CD14-positive monocyte (primary cell): ENCODE data around the gene RETREG1. TPM values are rescaled to one million over a fixed set of nuclear protein-coding genes. Genes with fewer than 3 reads are reported as not detected.

Experiments
- DNase-seq, 3 donors: peaks; one replicate each; pipeline ENCODE4 v3.0.0-alpha.2; 2011 to 2022
- H2AFZ ChIP-seq: 2 replicates; pipeline ENCODE4 v1.6.0; 2012; ENCODE audit warnings: mild to moderate bottlenecking, low read depth, low read length, inconsistent platforms; ENCODE audit not compliant: insufficient read depth, poor library complexity, severe bottlenecking
- H3K27ac ChIP-seq, 2 donors: 1 replicate in 1 of 2; 2 replicates in 1 of 2; pipeline ENCODE4 v1.5.1; 2012 to 2013; ENCODE audit warnings: low read length in 2 of 2, control low read depth in 1 of 2, inconsistent platforms in 1 of 2, low read depth in 1 of 2, mild to moderate bottlenecking in 1 of 2
- H3K27me3 ChIP-seq, 2 donors: one replicate each; pipeline versions ENCODE4 v1.6.0 to v1.6.1; 2011 to 2013; ENCODE audit warnings: low read length in 2 of 2; ENCODE audit not compliant: control insufficient read depth in 2 of 2, insufficient read depth in 2 of 2
- H3K36me3 ChIP-seq, 2 donors: replicated peaks in 1 of 2; 1 replicate in 1 of 2; 2 replicates in 1 of 2; pipeline versions ENCODE4 v1.5.1 to v1.6.1; 2012 to 2013; ENCODE audit warnings: low read length in 2 of 2, control low read depth in 1 of 2, inconsistent platforms in 1 of 2, mild to moderate bottlenecking in 1 of 2; ENCODE audit not compliant: insufficient read depth in 2 of 2, control insufficient read depth in 1 of 2
- H3K4me1 ChIP-seq, 2 donors: 1 replicate in 1 of 2; 2 replicates in 1 of 2; pipeline versions ENCODE4 v1.5.1 to v1.6.1; 2012 to 2013; ENCODE audit warnings: low read length in 2 of 2, control low read depth in 1 of 2, inconsistent platforms in 1 of 2, mild to moderate bottlenecking in 1 of 2, moderate library complexity in 1 of 2; ENCODE audit not compliant: insufficient read depth in 2 of 2, control insufficient read depth in 1 of 2
- H3K4me2 ChIP-seq: replicated peaks from 2 replicates; pipeline ENCODE3; 2012; ENCODE audit warnings: low read length, moderate library complexity, mild to moderate bottlenecking; ENCODE audit not compliant: poor library complexity, severe bottlenecking; ENCODE audit errors: extremely low read depth
- H3K4me3 ChIP-seq, 3 experiments: fragments of 200-600 bp in 1 of 3; sonication (generic) in 1 of 3; replicated peaks in 1 of 3; 1 replicate in 2 of 3; 2 replicates in 1 of 3; pipeline ENCODE4 v1.5.1; 2011 to 2013; ENCODE audit warnings: low read length in 3 of 3, mild to moderate bottlenecking in 3 of 3, control low read depth in 2 of 3, low read depth in 2 of 3, inconsistent platforms in 1 of 3, moderate library complexity in 1 of 3
- H3K79me2 ChIP-seq: 2 replicates; pipeline ENCODE4 v1.6.0; 2012; ENCODE audit warnings: mild to moderate bottlenecking, control low read depth, inconsistent platforms, low read length, moderate library complexity; ENCODE audit not compliant: insufficient read depth
- H3K9ac ChIP-seq: 2 replicates; pipeline ENCODE4 v1.6.0; 2017; ENCODE audit warnings: low read length, mild to moderate bottlenecking; ENCODE audit not compliant: insufficient read depth, poor library complexity, severe bottlenecking
- H3K9me3 ChIP-seq, 2 donors: replicated peaks in 1 of 2; 1 replicate in 1 of 2; 2 replicates in 1 of 2; pipeline versions ENCODE4 v1.5.1 to v1.6.1; 2012 to 2013; ENCODE audit warnings: low read length in 2 of 2, control low read depth in 1 of 2; ENCODE audit not compliant: control insufficient read depth in 1 of 2, insufficient read depth in 1 of 2
- H4K20me1 ChIP-seq: 2 replicates; pipeline ENCODE4 v1.6.0; 2012; ENCODE audit warnings: mild to moderate bottlenecking, low read length, control low read depth, moderate library complexity; ENCODE audit not compliant: insufficient read depth
- H3K27ac Mint-ChIP-seq, 7 donors: one replicate each; pipeline ENCODE4 v1.8.0; 2020; ENCODE audit warnings: mild to moderate bottlenecking in 7 of 7, mixed read lengths in 7 of 7, moderate library complexity in 6 of 7, inconsistent platforms in 2 of 7
- H3K27me3 Mint-ChIP-seq, 3 donors: one replicate each; pipeline ENCODE4 v1.8.0; 2021 to 2022; ENCODE audit warnings: low read depth in 3 of 3, mild to moderate bottlenecking in 3 of 3, mixed read lengths in 3 of 3, moderate library complexity in 3 of 3, inconsistent platforms in 1 of 3
- H3K36me3 Mint-ChIP-seq, 2 donors: one replicate each; pipeline ENCODE4 v1.8.0; 2020; ENCODE audit warnings: mixed read lengths in 2 of 2, inconsistent platforms in 1 of 2, mild to moderate bottlenecking in 1 of 2
- H3K4me1 Mint-ChIP-seq: one replicate; pipeline ENCODE4 v1.8.0; 2020; ENCODE audit warnings: mild to moderate bottlenecking, mixed read lengths
- H3K4me3 Mint-ChIP-seq, 2 donors: one replicate each; pipeline ENCODE4 v1.8.0; 2020; ENCODE audit warnings: mild to moderate bottlenecking in 2 of 2, mixed read lengths in 2 of 2, moderate library complexity in 1 of 2
- H3K9me3 Mint-ChIP-seq, 7 donors: one replicate each; pipeline ENCODE4 v1.8.0; 2020 to 2022; ENCODE audit warnings: mixed read lengths in 7 of 7, mild to moderate bottlenecking in 6 of 7, moderate library complexity in 6 of 7, inconsistent platforms in 2 of 7
- CTCF ChIP-seq: fragments of 200-600 bp; IDR thresholded peaks from one replicate; pipeline ENCODE4 v1.8.0; 2022; ENCODE audit warnings: antibody characterized with exemption, mild to moderate bottlenecking
- WGBS: methylation state at CpG from one replicate; pipeline ENCODE4 v1.1.5; 2013; ENCODE audit warnings: missing lambda C conversion rate; ENCODE audit not compliant: insufficient coverage; 5-methylcytosine and 5-hydroxymethylcytosine counted together
- intact Hi-C, 2 donors: fragments of 100-400 bp; cut with micrococcal nuclease; formaldehyde crosslinking; loops; one replicate each; pipeline versions ENCODE4 v1.15.0 to v1.15.1; 2023
- polyA plus RNA-seq, 3 donors: library from polyadenylated mRNA; depleted of rRNA in 1 of 3; unstranded in 2 of 3; stranded (reverse) in 1 of 3; fragments of 300-500 nt in 2 of 3; fragments of >200 nt in 1 of 3; fragmentation: Illumina TruSeq in 2 of 3; gene quantifications; 1 replicate in 2 of 3; 2 replicates in 1 of 3; pipeline ENCODE4 v1.2.3, GENCODE V29; 2012 to 2021

The RETREG1 gene
- polyA plus RNA-seq, 3 donors, result 3.5 to 6.4 (median 4.7) TPM

DNA sequence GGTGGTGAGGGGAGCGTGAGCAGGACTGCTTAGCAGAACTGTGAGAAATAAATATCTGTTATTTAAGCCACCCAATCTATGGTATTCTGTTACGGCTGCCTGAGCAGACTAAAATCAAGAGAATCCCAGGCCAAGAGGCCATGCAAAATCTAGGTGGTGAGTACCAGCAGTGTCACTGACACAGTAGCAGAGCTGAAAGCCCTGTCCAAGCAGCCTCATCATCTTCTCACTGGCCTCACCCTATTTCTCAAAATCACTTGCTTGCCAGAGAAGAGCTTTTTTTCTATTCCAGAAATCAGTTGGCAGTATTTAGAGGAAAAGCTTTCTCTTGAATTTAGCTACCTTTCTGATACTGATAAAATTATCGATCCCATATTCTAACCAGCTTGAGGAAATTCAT, 68.0 kb downstream of the RETREG1 start:
- Histone ChIP-seq H4K20me1 (no peaks in the 10 kb centered on the region), H3K9ac (no peak overlapping the region), H3K4me3 (no peak overlapping the region), H3K27ac (no peak overlapping the region), H3K4me2 (no peak overlapping the region), H3K79me2 (no peaks in the 10 kb centered on the region), H2AFZ (no peak overlapping the region), H3K9me3 (no peaks in the 10 kb centered on the region), H3K27me3 (no peaks in the 10 kb centered on the region), H3K4me1 (no peaks in the 10 kb centered on the region), H3K36me3 (no peaks in the 10 kb centered on the region)
- Mint-ChIP-seq H3K4me3 (no peak overlapping the region), H3K27me3 (no peaks in the 10 kb centered on the region), H3K36me3 (no peaks in the 10 kb centered on the region), H3K9me3 (no peaks in the 10 kb centered on the region), H3K27ac (no peak overlapping the region), H3K4me1 (no peaks in the 10 kb centered on the region)
- WGBS, result 100% methylated on average over 1 of the region's 3 CpGs
- TF ChIP-seq CTCF, result no peak
- intact Hi-C loops, result no loop called here
- DNase-seq, result no peak

- Mint-ChIP-seq H3K36me3 (no peaks in the 10 kb centered on the region), H3K9me3 (no peaks in the 10 kb centered on the region), H3K4me3 (no peak overlapping the region), H3K27ac (no peak overlapping the region), H3K27me3 (no peaks in the 10 kb centered on the region), H3K4me1 (no peaks in the 10 kb centered on the region)
- Histone ChIP-seq H3K79me2 (no peaks in the 10 kb centered on the region), H3K27ac (no peak overlapping the region), H3K4me2 (no peak overlapping the region), H3K9me3 (no peaks in the 10 kb centered on the region), H3K4me3 (no peak overlapping the region), H3K27me3 (no peaks in the 10 kb centered on the region), H4K20me1 (no peaks in the 10 kb centered on the region), H3K36me3 (no peaks in the 10 kb centered on the region), H3K4me1 (no peaks in the 10 kb centered on the region), H3K9ac (no peak overlapping the region), H2AFZ (no peak overlapping the region)
- TF ChIP-seq CTCF, result no peak
- WGBS, result no CpG with 5 or more reads among the region's 2 CpGs
- DNase-seq, result no peak
- intact Hi-C loops, result no loop called here
Observed at GRCh38 chr5:16548115-16548514, 68.7 kb downstream of the RETREG1 start.
